ENCODE measurements around the gene ZFAND3. TPM values are rescaled to one million over a fixed set of nuclear protein-coding genes. Genes with fewer than 3 reads are reported as not detected.

The ZFAND3 gene
- total RNA-seq, 1 donor: 25.6 TPM

DNA sequence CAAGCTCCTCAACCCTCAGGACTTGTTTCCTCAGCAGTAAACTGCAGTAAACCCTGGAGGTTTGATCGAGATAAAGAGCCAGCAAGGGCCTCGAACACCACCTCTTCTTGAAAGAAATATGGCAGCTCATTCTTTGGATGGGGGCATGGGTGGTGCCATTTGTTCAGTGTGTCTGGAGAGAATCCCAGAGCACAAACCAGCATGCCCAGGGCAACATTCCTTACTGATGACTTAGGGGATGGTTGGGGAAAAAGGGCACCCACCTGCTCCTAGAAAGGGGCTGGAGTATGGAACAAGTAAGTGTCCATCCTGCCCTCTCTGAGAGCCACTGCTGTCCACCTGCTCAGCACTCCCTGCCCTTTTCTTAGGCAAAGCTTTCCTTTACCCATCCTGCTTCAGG, 31.3 kb upstream of the ZFAND3 start:
- Histone ChIP-seq H3K4me3 (ENCODE audit: low read length) (no peak overlapping the region), H3K4me1 (ENCODE audit: insufficient read depth, low read length) (peaks cover 19% of the 10 kb centered on the region), H3K9me3 (ENCODE audit: low read depth, low read length) (no peaks in the 10 kb centered on the region), H3K27me3 (ENCODE audit: insufficient read depth, low read length) (peaks cover 22% of the 10 kb centered on the region)

DNA sequence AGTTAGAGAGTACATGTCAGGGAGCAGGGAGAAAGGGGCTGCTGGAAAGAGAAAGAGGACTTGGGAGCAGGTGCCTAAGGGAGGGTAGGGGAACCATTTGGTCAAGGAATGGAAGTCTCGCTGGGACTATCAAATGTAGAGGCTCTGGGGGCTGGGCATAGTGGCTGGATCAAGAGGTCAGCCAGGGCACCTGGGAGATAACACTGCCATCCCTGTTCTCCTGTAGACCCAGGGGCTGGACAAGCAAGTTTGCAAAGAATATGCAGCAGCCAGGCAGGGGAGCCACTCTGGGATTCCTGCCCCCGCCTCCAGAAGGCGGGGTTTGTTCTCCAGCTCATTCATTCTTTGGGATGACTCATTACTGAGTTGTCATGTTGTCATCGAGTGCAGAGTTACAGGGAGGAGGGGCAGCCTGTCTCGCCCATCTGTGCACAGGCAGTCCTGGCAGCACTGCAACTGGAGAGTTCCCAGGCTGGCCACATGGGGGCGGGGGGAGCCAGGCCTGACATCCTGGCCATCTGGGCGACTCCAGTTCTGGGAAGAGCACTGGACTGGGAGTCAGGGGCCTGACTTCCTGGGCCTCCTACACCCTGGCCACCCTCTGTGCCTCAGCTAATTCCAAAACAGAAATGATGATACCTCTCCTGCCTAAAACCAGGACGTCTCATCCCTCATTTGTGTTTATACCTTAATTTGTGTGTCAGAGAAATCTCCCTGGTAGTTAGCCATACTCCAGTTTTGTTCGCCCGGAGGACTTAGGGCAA, 28.2 kb upstream of the ZFAND3 start:
- Histone ChIP-seq H3K27me3 (ENCODE audit: insufficient read depth, low read length) (no peaks in the 10 kb centered on the region), H3K9me3 (ENCODE audit: low read depth, low read length) (no peaks in the 10 kb centered on the region), H3K4me3 (ENCODE audit: low read length) (no peak overlapping the region), H3K4me1 (ENCODE audit: insufficient read depth, low read length) (peaks cover 8% of the 10 kb centered on the region)

DNA sequence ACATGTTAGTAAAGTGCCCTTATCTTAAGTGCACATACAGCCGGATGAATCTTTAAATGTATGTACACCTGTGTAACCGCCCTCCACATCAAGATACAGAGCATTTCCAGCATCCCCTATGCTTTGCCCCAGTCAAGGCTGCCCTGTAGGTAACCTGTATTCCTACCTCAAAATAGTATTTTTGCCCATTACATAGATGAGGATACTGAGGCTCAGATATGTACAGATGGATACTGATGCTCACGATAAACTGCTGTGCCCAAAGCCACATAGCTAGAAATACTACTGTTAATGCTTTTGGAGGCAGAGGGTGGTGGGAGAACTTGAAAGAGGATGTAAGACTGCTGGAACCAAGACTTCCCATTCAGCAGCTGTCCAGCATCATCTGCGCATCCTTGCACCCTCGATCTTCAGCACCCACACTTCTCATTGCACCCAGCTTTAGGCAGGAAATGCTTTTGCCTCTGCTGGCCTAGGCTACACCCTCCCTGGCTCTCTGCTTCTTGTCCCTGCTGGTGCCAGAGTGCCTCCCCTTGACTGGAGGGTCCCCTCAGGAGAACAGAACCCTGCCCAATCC, 27.0 kb upstream of the ZFAND3 start:
- no peaks in the 10 kb centered on the region for H3K27me3 ChIP-seq (ENCODE audit: insufficient read depth, low read length)
- peaks cover 8% of the 10 kb centered on the region for H3K4me1 ChIP-seq (ENCODE audit: insufficient read depth, low read length)
- no peaks in the 10 kb centered on the region for H3K9me3 ChIP-seq (ENCODE audit: low read depth, low read length)

DNA sequence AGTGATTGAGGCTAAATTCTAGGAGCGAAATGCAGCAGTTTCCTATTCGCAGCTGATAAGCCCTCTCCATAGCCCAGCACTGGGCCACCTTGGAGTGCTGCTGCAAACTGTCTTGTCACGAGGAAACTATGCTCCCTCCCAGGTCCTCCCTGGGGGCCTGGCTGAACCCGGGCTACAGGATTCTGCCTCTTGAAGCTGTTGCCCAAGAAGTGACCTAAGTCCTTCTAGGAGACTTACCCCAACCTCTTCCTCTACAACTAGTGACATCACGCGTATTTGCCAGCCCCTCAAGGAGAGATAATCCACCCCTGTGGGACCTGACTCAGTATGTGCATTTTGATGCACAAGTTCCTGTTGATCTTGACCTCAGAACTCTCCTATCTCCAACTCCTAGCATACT, 26.5 kb upstream of the ZFAND3 start:
- Histone ChIP-seq H3K4me1 (ENCODE audit: insufficient read depth, low read length) (peaks cover 8% of the 10 kb centered on the region), H3K4me3 (ENCODE audit: low read length) (no peak overlapping the region), H3K9me3 (ENCODE audit: low read depth, low read length) (no peaks in the 10 kb centered on the region)

More for the DNA sequence above, 27.0 kb upstream of the ZFAND3 start:
- no peak overlapping the region for H3K4me3 ChIP-seq (ENCODE audit: low read length)

DNA sequence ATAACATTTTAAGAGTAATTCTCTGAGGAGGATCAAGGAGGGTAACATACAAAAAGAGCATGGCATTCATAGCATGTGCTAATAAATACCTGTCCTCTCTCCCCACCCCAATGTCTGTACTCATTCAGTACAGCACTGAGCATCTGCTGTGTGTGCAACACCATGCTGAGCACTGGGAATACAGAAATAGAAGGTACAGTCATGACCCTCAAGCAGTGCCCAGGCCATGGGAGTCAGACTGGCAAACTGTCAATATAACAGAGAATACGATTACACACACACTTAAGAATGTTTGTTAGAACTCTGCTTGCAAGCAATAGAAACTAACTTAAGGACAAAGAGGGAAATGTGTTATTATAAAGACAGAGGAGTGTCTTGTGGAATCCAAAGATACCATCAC, 24.7 kb upstream of the ZFAND3 start:
- Histone ChIP-seq H3K27me3 (ENCODE audit: insufficient read depth, low read length) (no peaks in the 10 kb centered on the region), H3K4me1 (ENCODE audit: insufficient read depth, low read length) (peaks cover 8% of the 10 kb centered on the region), H3K4me3 (ENCODE audit: low read length) (no peak overlapping the region), H3K9me3 (ENCODE audit: low read depth, low read length) (no peaks in the 10 kb centered on the region)

More for the DNA sequence above, 26.5 kb upstream of the ZFAND3 start:
- no peaks in the 10 kb centered on the region for H3K27me3 ChIP-seq (ENCODE audit: insufficient read depth, low read length)

DNA sequence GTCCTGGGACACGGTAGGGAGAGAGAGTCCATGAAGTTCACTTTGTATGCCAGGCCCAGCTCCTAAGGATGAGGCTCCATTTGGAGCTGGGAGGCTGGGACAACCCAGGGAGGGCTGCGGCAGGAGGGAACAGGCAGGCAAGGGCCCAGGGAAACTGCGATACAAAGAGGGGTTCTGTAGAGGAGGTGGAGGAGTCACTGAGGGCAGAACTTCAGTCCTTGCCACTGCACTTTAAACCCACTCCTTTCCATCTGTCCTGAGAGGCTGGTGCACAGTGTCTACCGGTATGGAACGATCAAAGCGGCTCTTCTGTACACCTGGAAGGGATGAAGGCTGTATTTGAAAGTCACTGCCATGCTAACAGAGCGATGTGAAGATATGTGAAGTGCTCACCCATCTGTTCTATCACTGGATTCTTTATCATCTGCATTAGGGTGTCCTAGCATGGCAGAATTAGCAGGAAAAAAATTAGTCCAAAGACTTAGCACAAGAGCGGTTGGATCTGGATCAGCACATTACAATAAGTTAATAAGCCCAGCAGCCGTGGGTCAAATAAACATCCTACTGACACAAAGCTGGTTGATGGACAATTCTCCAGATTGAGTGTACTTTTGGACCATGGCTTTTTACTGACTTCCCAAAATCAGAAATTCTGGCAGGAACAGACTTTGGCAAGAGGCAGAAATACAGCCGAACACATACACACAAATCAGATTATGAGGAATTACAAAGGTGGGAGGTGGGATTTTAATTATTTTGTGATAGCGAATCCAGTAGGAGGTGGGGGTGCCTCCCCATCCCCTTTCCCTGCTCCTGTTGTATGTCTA, 20.9 kb upstream of the ZFAND3 start:
- H3K9me3 ChIP-seq (ENCODE audit: low read depth, low read length): no peaks in the 10 kb centered on the region
- no peak overlapping the region for H3K4me3 ChIP-seq (ENCODE audit: low read length)
- peaks cover 17% of the 10 kb centered on the region for H3K4me1 ChIP-seq (ENCODE audit: insufficient read depth, low read length)
- no peaks in the 10 kb centered on the region for H3K27me3 ChIP-seq (ENCODE audit: insufficient read depth, low read length)

DNA sequence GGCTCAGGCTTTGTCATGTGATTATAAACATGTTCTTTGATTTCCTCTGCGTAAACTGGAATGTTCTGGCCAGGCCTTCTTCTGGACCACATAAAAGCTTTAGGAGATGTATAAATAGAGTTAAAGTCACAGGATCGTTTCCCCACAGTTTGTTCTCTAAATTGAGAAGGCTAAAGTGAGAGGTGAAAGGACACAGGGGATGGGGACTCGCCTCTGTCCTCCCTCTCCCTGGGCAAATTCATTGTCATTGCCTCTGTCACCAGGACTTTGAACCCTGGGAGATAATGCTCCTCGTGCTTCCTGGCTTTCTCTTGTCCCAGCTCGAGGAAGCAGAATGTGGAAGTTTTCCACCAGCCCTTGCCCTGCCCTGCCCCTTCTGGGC, 20.3 kb upstream of the ZFAND3 start:
- Histone ChIP-seq H3K4me3 (ENCODE audit: low read length) (no peak overlapping the region), H3K27me3 (ENCODE audit: insufficient read depth, low read length) (no peaks in the 10 kb centered on the region), H3K9me3 (ENCODE audit: low read depth, low read length) (no peaks in the 10 kb centered on the region), H3K4me1 (ENCODE audit: insufficient read depth, low read length) (peaks cover 17% of the 10 kb centered on the region)

DNA sequence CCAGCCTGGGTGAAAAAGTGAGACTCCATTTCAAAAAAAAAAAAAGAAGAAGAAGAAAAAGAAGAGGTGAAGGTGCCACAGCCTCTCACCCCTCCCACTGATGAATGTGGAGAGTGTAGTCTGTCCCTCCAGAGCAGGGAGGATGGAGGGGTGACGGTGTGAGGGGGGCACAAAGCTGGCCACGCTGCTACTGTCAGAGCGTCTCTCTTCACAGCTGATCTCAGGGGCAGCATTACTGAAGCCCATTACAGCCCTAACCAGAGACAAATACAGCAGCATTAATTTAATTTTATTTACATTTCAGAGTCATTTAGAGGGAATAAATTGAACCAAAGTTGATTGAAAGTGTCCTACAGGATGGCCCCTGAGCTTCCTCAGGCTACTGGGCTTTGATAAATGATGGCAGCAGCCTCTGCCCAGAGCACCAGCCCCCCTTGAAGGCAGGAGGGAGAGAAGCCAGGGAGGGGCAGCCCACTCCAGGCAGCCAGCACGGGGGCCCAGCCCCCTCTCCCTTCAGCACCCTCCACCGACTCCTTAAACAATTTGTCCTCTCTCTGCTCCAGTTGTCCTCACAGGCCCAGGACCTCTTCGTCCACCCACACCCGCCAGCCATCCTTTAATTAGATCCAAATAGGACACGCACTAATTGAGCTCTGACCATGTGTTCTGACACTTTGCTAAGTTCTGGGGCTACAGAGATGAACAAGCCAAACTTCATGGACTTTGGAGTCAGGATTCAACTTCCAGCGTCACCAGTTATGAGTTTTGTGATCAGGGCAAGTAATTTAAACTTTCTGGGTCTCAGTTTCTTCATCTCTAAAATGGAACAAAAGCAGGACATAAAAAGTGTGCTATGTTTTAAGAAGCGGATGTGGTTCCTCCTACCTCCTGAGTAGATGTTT, 18.6 kb upstream of the ZFAND3 start:
- Histone ChIP-seq H3K27me3 (ENCODE audit: insufficient read depth, low read length) (no peaks in the 10 kb centered on the region), H3K9me3 (ENCODE audit: low read depth, low read length) (no peaks in the 10 kb centered on the region), H3K4me3 (ENCODE audit: low read length) (no peak overlapping the region), H3K4me1 (ENCODE audit: insufficient read depth, low read length) (peaks cover 22% of the 10 kb centered on the region)

DNA sequence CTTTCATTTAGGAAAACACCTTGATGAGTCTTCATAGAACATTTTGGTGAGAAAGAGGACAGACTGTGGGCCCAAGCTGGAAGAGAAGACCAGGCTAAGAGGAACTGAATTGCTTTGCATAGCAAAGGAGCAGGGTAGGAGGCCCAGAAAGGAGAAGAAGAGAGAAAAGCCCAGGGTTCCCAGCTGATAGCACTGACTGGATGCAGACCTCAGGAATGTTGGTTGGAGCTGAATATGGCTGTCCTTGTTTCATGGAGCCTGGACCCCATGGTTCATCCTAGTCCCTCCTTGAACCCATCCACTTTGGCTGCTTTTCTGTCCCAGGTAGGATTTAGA, 18.0 kb upstream of the ZFAND3 start:
- no peaks in the 10 kb centered on the region for H3K27me3 ChIP-seq (ENCODE audit: insufficient read depth, low read length)
- peaks cover 22% of the 10 kb centered on the region for H3K4me1 ChIP-seq (ENCODE audit: insufficient read depth, low read length)
- no peak overlapping the region for H3K4me3 ChIP-seq (ENCODE audit: low read length)
- no peaks in the 10 kb centered on the region for H3K9me3 ChIP-seq (ENCODE audit: low read depth, low read length)

DNA sequence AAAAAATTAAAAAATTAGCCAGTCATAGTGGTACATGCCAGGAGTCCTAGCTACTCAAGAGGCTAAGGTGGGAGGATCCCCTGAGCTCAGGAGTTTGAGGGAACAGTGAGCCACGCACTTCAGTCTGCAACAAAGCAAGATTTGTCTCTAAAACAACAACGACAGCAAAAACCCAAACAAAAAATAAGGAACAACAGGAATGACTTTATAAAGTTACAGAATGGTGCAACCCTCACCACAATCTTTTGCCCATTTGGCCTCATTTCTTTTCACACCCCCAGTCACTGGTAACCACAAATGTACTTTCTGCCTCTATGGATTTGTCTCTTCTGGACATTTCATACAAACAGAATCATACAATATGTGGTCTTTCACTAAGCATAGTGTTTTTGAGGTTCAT, 16.7 kb upstream of the ZFAND3 start:
- Histone ChIP-seq H3K4me3 (ENCODE audit: low read length) (no peak overlapping the region), H3K9me3 (ENCODE audit: low read depth, low read length) (no peaks in the 10 kb centered on the region), H3K4me1 (ENCODE audit: insufficient read depth, low read length) (peaks cover 22% of the 10 kb centered on the region), H3K27me3 (ENCODE audit: insufficient read depth, low read length) (no peaks in the 10 kb centered on the region)

DNA sequence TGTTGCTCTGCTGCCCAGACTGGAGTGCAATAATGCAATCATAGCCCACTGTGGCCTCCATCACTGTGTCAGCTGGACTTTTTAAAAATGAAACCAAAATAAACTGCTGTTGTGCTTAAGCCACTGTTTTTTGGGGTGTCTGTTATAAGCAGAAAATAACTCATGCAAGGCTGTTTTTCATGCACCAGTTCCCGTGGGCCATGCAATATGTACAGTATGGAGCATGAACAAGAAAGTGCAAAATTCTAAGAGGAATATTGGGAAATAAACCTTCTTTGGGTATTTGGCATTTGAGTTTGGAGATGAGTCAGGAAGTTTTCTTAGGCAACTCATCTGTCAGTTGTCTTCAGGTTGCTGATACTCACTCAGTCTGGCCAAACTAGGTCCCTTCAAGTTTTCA, 14.9 kb upstream of the ZFAND3 start:
- Histone ChIP-seq H3K27me3 (ENCODE audit: insufficient read depth, low read length) (no peaks in the 10 kb centered on the region), H3K4me1 (ENCODE audit: insufficient read depth, low read length) (peaks cover 22% of the 10 kb centered on the region), H3K4me3 (ENCODE audit: low read length) (no peak overlapping the region), H3K9me3 (ENCODE audit: low read depth, low read length) (no peaks in the 10 kb centered on the region)

DNA sequence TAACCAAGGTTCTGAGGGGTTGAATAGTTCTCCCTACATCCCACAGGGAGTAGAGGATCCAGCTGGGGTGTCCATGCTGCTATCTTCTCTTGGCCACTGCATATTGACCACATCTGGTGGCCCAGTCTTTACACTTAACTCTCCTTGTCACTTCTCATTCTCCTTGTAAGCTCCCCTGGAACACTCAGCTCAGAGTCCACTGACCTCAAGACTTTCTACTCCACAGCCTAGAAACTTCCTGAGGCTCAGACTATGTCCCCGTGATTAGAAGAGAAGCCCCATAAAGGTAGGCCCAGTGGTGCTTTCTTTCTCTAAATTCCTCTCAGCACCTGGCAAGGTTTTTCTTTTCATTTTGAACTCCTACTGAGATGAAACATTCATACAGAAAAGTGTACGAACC, 13.3 kb upstream of the ZFAND3 start:
- H3K9me3 ChIP-seq (ENCODE audit: low read depth, low read length): no peaks in the 10 kb centered on the region
- no peaks in the 10 kb centered on the region for H3K27me3 ChIP-seq (ENCODE audit: insufficient read depth, low read length)
- H3K4me3 ChIP-seq (ENCODE audit: low read length): no peak overlapping the region
- H3K4me1 ChIP-seq (ENCODE audit: insufficient read depth, low read length): peaks cover 22% of the 10 kb centered on the region

DNA sequence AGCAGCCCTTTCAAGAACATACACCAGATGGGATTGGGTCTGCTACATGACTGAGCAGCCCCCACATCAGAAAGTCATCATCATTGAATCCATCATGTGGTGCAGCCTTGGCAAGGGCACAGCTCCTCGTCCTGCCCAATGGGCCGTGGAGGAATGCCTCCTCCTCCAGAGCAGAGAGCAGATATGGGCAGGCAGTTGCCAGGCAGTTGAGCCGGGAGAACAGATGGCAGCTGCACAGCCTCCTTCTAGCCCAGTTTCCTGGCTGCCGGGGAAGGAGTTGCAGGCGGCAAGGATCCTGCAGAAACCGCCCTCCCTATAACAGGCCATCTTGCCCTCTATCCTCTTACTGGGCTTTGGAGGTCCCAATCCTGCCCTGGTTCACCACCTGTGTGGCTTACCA, 11.9 kb upstream of the ZFAND3 start:
- no peak overlapping the region for H3K4me3 ChIP-seq (ENCODE audit: low read length)
- H3K9me3 ChIP-seq (ENCODE audit: low read depth, low read length): no peaks in the 10 kb centered on the region
- no peaks in the 10 kb centered on the region for H3K27me3 ChIP-seq (ENCODE audit: insufficient read depth, low read length)
- peaks cover 13% of the 10 kb centered on the region for H3K4me1 ChIP-seq (ENCODE audit: insufficient read depth, low read length)

DNA sequence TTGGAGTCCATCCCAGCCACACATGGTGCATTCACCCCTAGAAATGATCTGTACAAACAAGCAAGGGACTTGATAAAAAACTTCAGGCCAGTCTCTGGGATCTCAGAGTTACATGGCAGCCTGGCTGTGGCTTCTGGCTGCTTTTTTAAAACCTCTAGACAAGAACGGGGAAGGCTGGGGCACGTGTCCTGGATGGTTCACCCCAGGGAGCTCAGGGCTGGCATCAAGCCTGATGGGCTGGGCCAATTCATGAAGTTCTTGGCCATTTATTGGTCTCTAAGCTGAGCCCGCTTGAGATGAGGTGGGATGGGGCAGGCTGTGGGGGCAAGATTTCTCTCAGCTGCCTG, 10.4 kb upstream of the ZFAND3 start:
- Histone ChIP-seq H3K4me1 (ENCODE audit: insufficient read depth, low read length) (peaks cover 10% of the 10 kb centered on the region), H3K9me3 (ENCODE audit: low read depth, low read length) (no peaks in the 10 kb centered on the region), H3K4me3 (ENCODE audit: low read length) (no peak overlapping the region)

DNA sequence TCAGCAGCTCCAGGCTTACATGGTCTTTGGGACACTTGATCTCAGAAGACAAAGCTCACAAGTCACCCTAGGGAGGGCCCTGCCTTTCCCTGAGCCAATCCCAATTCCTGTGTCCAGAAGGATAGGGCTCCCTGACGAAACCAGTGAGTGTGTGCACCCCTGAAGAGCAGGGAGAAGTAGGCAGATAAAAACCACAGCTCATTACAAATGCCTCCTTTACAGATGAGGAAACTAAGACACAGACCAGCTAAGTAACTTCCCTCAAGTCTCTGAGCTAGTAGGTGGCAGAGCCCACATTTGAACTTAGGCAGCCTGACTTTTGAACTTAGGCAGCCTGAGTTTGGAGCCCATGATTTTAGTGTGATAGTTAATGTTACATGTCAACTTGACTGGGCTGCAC, 6.7 kb upstream of the ZFAND3 start:
- H3K9me3 ChIP-seq (ENCODE audit: low read depth, low read length): no peaks in the 10 kb centered on the region
- no peaks in the 10 kb centered on the region for H3K27me3 ChIP-seq (ENCODE audit: insufficient read depth, low read length)
- no peak overlapping the region for H3K4me3 ChIP-seq (ENCODE audit: low read length)
- H3K4me1 ChIP-seq (ENCODE audit: insufficient read depth, low read length): peaks cover 6% of the 10 kb centered on the region

More for the DNA sequence above, 10.4 kb upstream of the ZFAND3 start:
- no peaks in the 10 kb centered on the region for H3K27me3 ChIP-seq (ENCODE audit: insufficient read depth, low read length)
